Measurements from ENCODE around the gene SARM1. TPM values are rescaled to one million over a fixed set of nuclear protein-coding genes. Genes with fewer than 3 reads are reported as not detected.
A peak's percentile ranks its signal among the peaks of the same experiment; 100 is the strongest.

The SARM1 gene
- total RNA-seq, result 1 to 10 TPM; 6.2 to 7.7 TPM

DNA sequence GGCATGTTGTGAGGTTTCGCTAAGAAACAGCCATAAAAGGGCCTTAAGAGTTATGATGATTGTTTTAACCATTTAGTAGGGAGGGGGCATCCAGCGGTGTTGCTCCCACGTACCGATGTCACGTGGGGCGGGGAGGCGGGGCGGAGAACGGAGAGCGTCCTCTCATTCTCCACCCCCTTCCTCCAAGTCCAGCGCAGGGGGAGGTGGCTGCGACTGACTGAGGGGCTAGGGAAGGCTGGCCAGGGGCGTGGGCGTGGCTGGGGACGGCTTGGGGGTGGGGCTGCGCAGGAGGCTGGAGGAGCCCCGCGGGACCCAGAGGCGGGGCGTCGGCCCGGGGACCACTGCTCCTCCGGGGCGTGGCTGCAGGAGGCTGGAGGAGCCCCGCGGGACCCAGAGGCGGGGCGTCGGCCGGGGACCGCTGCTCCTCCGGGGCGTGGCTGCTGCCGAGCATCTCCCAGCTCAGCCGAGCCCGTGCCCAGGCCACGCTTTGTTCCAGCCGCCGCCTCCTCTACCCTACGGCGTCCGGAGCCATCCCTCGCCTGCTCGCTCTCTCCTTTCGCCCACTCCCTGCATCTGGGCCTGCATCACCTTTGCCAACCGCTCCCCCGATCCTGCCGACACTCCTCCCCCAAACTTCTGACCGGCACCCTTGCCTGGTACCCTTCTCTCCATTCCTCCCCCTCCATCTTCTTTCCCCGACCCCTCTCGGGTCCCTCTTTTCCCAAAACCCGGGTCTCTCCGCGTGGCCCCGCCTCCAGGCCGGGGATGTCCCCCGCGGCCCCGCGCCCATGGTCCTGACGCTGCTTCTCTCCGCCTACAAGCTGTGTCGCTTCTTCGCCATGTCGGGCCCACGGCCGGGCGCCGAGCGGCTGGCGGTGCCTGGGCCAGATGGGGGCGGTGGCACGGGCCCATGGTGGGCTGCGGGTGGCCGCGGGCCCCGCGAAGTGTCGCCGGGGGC lies at the start of gene SARM1:
TSS of gene SARM1 (plus strand) at position 450 of the 958 bp plus-strand sequence. CDS start at position 789, 339 bp downstream.
- no peaks in the 10 kb centered on the region for H3K9me3 ChIP-seq
- H3K36me3 ChIP-seq, result no peaks in the 10 kb centered on the region
- peak; percentile 76 for DNase-seq (ENCODE audit: low spot score)
- TF ChIP-seq, protein P1, sequence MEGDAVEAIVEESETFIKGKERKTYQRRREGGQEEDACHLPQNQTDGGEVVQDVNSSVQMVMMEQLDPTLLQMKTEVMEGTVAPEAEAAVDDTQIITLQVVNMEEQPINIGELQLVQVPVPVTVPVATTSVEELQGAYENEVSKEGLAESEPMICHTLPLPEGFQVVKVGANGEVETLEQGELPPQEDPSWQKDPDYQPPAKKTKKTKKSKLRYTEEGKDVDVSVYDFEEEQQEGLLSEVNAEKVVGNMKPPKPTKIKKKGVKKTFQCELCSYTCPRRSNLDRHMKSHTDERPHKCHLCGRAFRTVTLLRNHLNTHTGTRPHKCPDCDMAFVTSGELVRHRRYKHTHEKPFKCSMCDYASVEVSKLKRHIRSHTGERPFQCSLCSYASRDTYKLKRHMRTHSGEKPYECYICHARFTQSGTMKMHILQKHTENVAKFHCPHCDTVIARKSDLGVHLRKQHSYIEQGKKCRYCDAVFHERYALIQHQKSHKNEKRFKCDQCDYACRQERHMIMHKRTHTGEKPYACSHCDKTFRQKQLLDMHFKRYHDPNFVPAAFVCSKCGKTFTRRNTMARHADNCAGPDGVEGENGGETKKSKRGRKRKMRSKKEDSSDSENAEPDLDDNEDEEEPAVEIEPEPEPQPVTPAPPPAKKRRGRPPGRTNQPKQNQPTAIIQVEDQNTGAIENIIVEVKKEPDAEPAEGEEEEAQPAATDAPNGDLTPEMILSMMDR (IDR thresholded peaks at IDR 0.05), result no peak
- H3K4me3 ChIP-seq, result peak within 1 kb of the TSS; percentile 49 to 65
- H3K27ac ChIP-seq, result peak within 1 kb of the TSS; percentile 57 to 69
- H3K27me3 ChIP-seq, result no peaks in the 10 kb centered on the region
- H3K4me1 ChIP-seq, result peaks cover 0 to 37% of the 10 kb centered on the region in 2 donors

DNA sequence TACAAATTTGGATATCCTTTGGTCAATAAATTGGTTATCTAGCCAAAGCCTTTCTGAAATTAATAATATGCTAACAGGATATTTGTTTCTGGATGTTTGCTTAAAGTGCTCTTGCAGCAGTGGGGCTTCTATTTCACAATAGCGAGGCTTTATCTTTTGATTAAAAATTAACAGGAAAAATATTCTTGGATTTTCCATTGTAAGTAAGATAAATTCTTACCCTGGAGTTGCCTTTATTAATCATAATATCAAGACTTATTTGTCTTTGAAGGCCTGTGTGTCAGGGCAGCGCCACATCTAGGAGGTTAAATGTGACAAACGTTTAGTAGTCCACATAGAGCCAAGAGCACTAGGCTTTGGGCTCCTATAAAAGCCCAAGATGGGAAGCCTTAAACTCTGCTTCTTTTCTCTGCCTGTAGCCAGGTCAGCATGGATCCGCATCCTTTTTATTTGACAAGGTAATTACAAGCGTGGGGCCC lies 47.2 kb upstream of the SARM1 start:
- Histone ChIP-seq H3K27ac (no peak overlapping the region), H3K9me3 (no peaks in the 10 kb centered on the region), H3K36me3 (peaks cover 24% of the 10 kb centered on the region), H3K27me3 (no peaks in the 10 kb centered on the region), H3K4me3 (no peak overlapping the region), H3K4me1 (peaks cover 0 to 9% of the 10 kb centered on the region in 2 donors)
- TF ChIP-seq, protein P1 (IDR thresholded peaks at IDR 0.05), result no peak
- DNase-seq (ENCODE audit: low spot score), result no peak

DNA sequence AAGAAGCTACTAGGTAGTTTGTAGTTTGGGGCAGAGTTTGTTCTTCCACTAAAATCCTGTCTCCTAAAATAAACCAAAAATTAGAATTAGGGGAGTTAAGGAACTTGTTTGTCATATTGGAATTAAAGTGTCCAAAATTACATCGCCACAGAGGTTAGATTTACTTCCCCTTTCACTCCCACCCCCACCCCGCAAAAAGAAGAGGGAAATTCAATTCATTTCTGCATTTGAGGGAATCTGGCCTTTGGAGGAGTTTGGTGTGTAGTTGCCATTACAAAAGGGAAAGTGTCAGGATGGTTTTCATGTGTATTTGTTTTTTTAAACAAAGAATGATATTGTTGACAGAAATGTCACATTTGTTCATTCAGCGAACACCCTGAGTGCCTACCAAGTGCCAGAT lies 46.7 kb upstream of the SARM1 start:
- TF ChIP-seq, protein P1 (IDR thresholded peaks at IDR 0.05), result no peak

DNA sequence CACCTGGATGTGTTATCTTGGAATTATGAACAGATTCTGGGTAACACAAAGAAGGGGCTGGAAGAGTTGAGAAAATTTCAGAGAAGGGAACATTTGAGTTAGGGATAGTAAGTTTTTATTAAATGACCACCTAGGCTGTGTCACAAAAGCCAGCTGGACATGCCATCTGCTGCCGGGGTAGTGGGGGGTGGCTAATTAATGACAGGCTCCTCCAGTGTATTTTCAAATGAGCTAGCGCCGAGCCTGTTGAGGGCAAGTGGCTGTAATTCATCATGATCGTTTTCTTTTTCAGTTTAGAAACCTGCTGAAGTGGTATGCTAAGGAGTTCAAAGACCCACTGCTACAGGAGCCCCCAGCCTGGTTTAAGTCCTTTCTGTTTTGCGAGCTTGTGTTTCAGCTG lies 46.3 kb upstream of the SARM1 start:
- no peaks in the 10 kb centered on the region for H3K9me3 ChIP-seq
- H3K27me3 ChIP-seq, result no peaks in the 10 kb centered on the region
- H3K27ac ChIP-seq, result no peak overlapping the region
- H3K36me3 ChIP-seq, result peaks cover 29% of the 10 kb centered on the region
- H3K4me1 ChIP-seq, result peaks cover 0 to under 1% of the 10 kb centered on the region in 2 donors
- no peak overlapping the region for H3K4me3 ChIP-seq
- TF ChIP-seq, protein P1 (IDR thresholded peaks at IDR 0.05), result no peak
- no peak for DNase-seq (ENCODE audit: low spot score)

More for the DNA sequence above, 46.7 kb upstream of the SARM1 start:
- Histone ChIP-seq H3K9me3 (no peaks in the 10 kb centered on the region), H3K36me3 (peaks cover 28% of the 10 kb centered on the region), H3K4me1 (peaks cover 0 to 4% of the 10 kb centered on the region in 2 donors), H3K27ac (no peak overlapping the region), H3K27me3 (no peaks in the 10 kb centered on the region), H3K4me3 (no peak overlapping the region)
- no peak for DNase-seq (ENCODE audit: low spot score)

DNA sequence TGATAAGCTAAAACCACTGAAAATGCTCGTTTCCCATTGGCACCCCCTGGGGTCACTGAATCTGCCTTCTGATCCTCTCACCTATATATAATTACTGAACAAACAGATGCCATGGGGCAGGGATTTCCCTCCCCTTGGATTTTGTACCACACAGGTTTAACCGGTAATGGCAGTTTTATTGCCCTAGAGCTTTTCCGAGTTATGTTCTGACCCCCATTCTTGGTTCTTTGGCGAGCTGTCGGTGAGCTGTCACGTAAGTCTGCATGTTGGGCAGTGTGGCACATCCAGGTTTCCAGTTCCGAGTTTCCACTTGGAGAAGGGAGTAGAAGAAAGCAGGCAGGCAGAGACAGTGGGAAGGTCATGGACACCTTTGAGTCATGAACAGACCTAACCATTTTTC lies 45.4 kb upstream of the SARM1 start:
- peak; percentile 32 for DNase-seq (ENCODE audit: low spot score)
- TF ChIP-seq, protein P1 (IDR thresholded peaks at IDR 0.05), result no peak
- peaks cover 37% of the 10 kb centered on the region for H3K36me3 ChIP-seq

More for the DNA sequence above, 45.4 kb upstream of the SARM1 start:
- no peaks in the 10 kb centered on the region for H3K4me1 ChIP-seq
- H3K9me3 ChIP-seq, result no peaks in the 10 kb centered on the region
- no peak overlapping the region for H3K27ac ChIP-seq
- no peaks in the 10 kb centered on the region for H3K27me3 ChIP-seq
- H3K4me3 ChIP-seq, result no peak overlapping the region
